ENCODE measurements around the gene MCUB.

GRCh38 chr4:109600431-109600830 lies 40.4 kb downstream of the MCUB start:
- TF ChIP-seq RAD21 (conservative IDR thresholded peaks at IDR 0.05), result no peak
- TF ChIP-seq CTCF (IDR thresholded peaks at IDR 0.05; ENCODE audit: poor library complexity, severe bottlenecking), result no peak
- no peak for TF ChIP-seq POLR2AphosphoS5 (IDR thresholded peaks at IDR 0.05)
- TF ChIP-seq EP300 (conservative IDR thresholded peaks at IDR 0.05; ENCODE audit: poor library complexity, severe bottlenecking), result no peak
- TF ChIP-seq EZH2 (IDR thresholded peaks at IDR 0.05; ENCODE audit: borderline replicate concordance, insufficient read depth, low read length, poor library complexity, severe bottlenecking), result no peak
- no peak for TF ChIP-seq TAF1 (IDR thresholded peaks at IDR 0.05; ENCODE audit: low read depth)
- TF ChIP-seq REST (IDR thresholded peaks at IDR 0.05; ENCODE audit: borderline replicate concordance), result no peak
- no peak for TF ChIP-seq MXI1 (conservative IDR thresholded peaks at IDR 0.05; ENCODE audit: poor library complexity, severe bottlenecking)
- no peak for TF ChIP-seq SMC3 (conservative IDR thresholded peaks at IDR 0.05; ENCODE audit: poor library complexity)

All from neural cell (in vitro differentiated cells).